Osteocyte (in vitro differentiated cells): Measurements from ENCODE around the gene PACC1. TPM values are rescaled to one million over a fixed set of nuclear protein-coding genes. Genes with fewer than 3 reads are reported as not detected.

Experiments used
- DNase-seq: peaks from one replicate; pipeline ENCODE4 v3.0.0; 2021; ENCODE audit warnings: mixed read lengths; ENCODE audit not compliant: unreplicated experiment; ENCODE audit errors: extremely low spot score
- H3K27ac Mint-ChIP-seq: one replicate; pipeline ENCODE4 v1.8.0; 2021; ENCODE audit warnings: mild to moderate bottlenecking, mixed read lengths; ENCODE audit not compliant: unreplicated experiment
- H3K27me3 Mint-ChIP-seq: one replicate; pipeline ENCODE4 v1.8.0; 2021; ENCODE audit warnings: mixed read lengths; ENCODE audit not compliant: unreplicated experiment
- H3K36me3 Mint-ChIP-seq: one replicate; pipeline ENCODE4 v1.8.0; 2021; ENCODE audit warnings: mixed read lengths; ENCODE audit not compliant: unreplicated experiment
- H3K4me1 Mint-ChIP-seq: one replicate; pipeline ENCODE4 v1.8.0; 2021; ENCODE audit warnings: mixed read lengths; ENCODE audit not compliant: unreplicated experiment
- H3K4me3 Mint-ChIP-seq: one replicate; pipeline ENCODE4 v1.8.0; 2021; ENCODE audit warnings: mild to moderate bottlenecking, moderate library complexity, mixed read lengths; ENCODE audit not compliant: unreplicated experiment
- H3K9me3 Mint-ChIP-seq: one replicate; pipeline ENCODE4 v1.8.0; 2021; ENCODE audit warnings: mixed read lengths; ENCODE audit not compliant: unreplicated experiment
- total RNA-seq: library from RNA; stranded (reverse); gene quantifications from 2 replicates; pipeline ENCODE4 v1.2.1, GENCODE V29; 2021
- TF ChIP-seq, protein P1 (sequence below): fragments of 200-600 bp; sonication (generic); IDR thresholded peaks from 2 replicates; pipeline ENCODE4 v1.5.0; 2021; ENCODE audit warnings: antibody characterized with exemption, mild to moderate bottlenecking, moderate library complexity

PACC1 gene
- total RNA-seq, 1 donor from 2014 or later = 11.4 TPM

DNA sequence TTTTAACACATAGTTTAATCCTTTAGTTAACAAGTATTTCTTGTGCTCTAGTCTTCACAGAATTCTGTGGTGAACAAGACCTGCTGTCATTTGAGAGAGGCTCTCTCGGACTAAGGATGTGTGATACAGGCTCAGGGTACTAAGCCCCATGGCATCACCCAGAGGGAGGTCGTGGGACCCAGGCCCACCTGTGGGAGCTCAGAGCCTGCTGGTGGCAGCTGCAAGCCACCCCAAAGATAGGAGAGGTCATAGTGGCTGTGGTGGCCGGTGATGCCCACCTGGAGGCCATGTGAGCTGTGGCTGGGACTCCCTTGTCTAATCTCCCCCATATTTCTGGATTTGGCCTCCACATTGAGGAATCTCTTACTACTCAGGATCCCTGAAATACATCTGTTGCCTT lies 40.1 kb upstream of the PACC1 start:
- H3K4me3 Mint-ChIP-seq = no peak overlapping the region
- no peak for DNase-seq
- H3K4me1 Mint-ChIP-seq = peaks cover 13% of the 10 kb centered on the region

DNA sequence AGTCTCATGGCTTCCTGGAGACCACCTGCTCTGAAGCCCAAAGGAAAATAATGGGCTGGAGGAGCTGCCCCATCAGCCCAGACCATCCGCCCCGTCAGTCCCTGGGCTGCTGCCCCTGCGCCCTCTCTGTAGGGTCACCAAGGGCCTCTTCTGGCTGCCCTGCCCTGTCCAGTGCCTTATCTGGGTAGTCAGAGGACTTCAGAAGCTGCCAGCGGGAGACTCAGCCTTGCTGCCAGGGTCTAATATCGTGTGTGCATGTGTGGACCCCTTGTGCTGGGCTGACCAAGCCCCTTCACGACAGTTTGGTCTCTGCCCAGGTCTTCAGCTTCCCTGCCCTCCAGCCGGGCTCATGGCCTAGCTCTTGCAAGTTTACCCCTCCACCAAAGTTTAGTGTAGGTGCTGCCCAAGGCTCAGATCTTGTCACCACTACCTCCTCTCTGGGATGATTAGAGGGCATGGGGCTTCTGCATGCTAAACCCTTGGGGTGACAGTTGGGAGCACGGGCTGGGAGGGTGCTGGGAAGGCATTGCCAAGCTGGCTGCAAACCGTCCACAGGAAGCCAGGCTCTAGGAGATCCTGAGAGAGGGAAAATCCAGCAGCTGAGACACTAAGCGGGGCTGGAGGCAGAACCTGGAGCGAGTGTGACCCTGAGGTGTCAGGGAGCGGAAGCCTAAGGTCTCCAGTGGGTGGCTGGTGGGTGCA lies 38.6 kb upstream of the PACC1 start:
- Mint-ChIP-seq H3K27ac (peak overlapping the region; percentile 27), H3K27me3 (no peaks in the 10 kb centered on the region), H3K4me1 (peaks cover 13% of the 10 kb centered on the region), H3K36me3 (no peaks in the 10 kb centered on the region), H3K9me3 (peaks cover 5% of the 10 kb centered on the region), H3K4me3 (no peak overlapping the region)
- no peak for DNase-seq
- TF ChIP-seq, protein P1, sequence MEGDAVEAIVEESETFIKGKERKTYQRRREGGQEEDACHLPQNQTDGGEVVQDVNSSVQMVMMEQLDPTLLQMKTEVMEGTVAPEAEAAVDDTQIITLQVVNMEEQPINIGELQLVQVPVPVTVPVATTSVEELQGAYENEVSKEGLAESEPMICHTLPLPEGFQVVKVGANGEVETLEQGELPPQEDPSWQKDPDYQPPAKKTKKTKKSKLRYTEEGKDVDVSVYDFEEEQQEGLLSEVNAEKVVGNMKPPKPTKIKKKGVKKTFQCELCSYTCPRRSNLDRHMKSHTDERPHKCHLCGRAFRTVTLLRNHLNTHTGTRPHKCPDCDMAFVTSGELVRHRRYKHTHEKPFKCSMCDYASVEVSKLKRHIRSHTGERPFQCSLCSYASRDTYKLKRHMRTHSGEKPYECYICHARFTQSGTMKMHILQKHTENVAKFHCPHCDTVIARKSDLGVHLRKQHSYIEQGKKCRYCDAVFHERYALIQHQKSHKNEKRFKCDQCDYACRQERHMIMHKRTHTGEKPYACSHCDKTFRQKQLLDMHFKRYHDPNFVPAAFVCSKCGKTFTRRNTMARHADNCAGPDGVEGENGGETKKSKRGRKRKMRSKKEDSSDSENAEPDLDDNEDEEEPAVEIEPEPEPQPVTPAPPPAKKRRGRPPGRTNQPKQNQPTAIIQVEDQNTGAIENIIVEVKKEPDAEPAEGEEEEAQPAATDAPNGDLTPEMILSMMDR = no peak

More for the DNA sequence above, 40.1 kb upstream of the PACC1 start:
- Mint-ChIP-seq H3K9me3 (peaks cover 7% of the 10 kb centered on the region), H3K27ac (no peak overlapping the region), H3K27me3 (no peaks in the 10 kb centered on the region), H3K36me3 (no peaks in the 10 kb centered on the region)
- TF ChIP-seq, protein P1 = no peak

DNA sequence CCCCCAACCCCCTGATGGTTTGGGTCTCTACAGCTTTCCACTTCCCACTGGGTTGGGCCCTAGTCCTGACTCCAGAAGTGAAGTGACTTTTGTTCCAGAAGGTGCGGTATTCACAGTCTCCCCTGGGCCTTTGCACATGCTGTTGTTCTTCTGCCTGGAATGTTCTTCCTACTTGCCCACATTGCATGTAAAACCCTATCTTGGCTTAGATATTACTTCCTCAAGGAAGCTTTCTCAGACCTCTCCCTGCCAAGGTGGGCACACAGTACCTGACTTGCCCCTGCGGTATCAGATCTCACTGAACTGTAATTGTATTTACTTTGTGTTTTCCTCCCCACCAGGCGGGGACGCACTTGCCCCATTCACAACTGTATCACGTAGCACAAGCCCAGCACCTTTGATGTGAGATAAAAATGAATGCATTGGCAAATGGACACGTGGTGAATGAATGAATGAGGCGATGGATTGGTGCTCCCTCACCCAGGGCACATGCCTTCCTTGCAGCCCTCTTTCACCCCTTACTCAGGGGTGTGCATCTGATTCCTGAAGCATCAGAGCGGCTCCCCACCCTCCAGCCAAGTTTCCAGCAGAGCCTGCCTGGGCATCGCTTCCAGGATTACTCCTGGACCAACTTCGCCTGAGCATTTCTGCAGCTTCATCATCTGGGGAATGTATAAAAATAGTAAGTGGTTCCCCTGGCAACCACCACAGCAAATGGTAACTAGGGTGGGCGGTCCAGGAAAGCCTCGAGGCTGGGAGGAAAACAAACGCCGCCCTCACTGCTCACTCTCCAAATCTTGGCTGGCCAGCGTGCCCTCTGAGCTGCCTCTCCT lies 37.9 kb upstream of the PACC1 start:
- DNase-seq = no peak
- Mint-ChIP-seq H3K27ac (peak overlapping the region; percentile 59), H3K4me3 (no peak overlapping the region), H3K27me3 (no peaks in the 10 kb centered on the region), H3K4me1 (peaks cover 13% of the 10 kb centered on the region), H3K9me3 (no peaks in the 10 kb centered on the region), H3K36me3 (no peaks in the 10 kb centered on the region)
- TF ChIP-seq, protein P1 = no peak

DNA sequence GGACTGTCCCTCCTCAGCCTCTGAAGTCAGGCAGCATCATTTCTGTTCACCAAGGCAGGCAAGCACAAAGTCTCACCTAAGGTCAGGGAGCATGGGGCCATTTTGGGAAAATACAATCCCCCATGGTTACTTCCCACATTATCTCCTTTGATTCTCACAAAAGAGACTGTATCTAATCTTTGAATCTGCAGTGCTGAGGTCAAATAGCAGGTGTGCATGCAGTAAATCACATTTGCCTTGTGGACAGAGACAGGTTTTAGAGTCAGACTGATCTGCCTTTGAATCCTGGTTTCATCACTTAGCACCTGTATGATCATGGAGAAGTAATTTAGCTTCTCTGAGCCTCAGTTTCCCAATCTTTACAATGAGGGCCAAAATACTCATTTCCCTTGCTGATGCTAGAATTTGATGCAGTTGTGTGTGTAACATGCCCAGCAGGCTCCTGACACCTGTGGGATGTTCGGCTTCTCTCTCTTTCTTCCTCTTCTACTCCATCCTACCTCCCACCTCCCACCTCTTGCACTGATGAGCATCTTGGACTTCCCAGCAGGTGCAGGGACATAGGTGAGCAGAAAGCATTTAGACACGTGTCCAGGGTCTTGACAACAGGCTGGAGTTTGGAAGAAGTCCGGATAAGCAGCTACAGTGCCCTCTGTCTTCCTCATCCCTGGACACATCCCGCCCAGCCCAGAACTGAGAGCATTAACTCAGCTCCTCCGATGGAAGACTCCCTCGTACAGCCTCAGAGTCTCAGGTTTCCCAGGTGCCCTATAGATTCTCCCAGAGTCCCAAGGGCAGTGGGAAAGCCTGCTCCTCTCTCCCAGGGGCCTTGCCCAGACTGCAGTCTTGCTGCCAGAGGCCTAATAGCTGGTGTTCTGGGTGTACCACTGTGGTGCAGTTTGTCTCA lies 37.0 kb upstream of the PACC1 start:
- Mint-ChIP-seq H3K27me3 (no peaks in the 10 kb centered on the region), H3K36me3 (no peaks in the 10 kb centered on the region), H3K4me3 (no peak overlapping the region), H3K27ac (no peak overlapping the region), H3K4me1 (peaks cover 13% of the 10 kb centered on the region), H3K9me3 (no peaks in the 10 kb centered on the region)
- no peak for DNase-seq
- TF ChIP-seq, protein P1 = no peak
